HAP-1 (cell line): ENCODE results near the gene GIGYF1.
"Not testable (repeated sequence)": the region's sequence is repeated elsewhere in the genome, so short reads cannot be mapped to it uniquely, and the experiment has no call there.

Experiments
- DNase-seq, 2 experiments: peaks; one replicate each; pipeline ENCODE4 v3.0.0-alpha.2; 2016 to 2020; ENCODE audit warnings: low spot score in 2 of 2
- H3K27me3 ChIP-seq: fragments of 250-450 bp; sonication (Bioruptor Pico); 2 replicates; pipeline ENCODE4 v1.5.1; 2020; ENCODE audit warnings: low read depth, mild to moderate bottlenecking, moderate library complexity
- H3K36me3 ChIP-seq: fragments of 250-450 bp; sonication (Bioruptor Pico); replicated peaks from 2 replicates; pipeline ENCODE4 v1.5.1; 2020; ENCODE audit warnings: mild to moderate bottlenecking
- H3K4me1 ChIP-seq: fragments of 250-450 bp; sonication (Bioruptor Pico); 2 replicates; pipeline ENCODE4 v1.5.1; 2020; ENCODE audit warnings: mild to moderate bottlenecking
- H3K4me3 ChIP-seq: fragments of 250-450 bp; sonication (Bioruptor Pico); 2 replicates; pipeline ENCODE4 v1.5.1; 2020; ENCODE audit warnings: mild to moderate bottlenecking, moderate library complexity
- H3K9me3 ChIP-seq: fragments of 250-450 bp; sonication (Bioruptor Pico); 2 replicates; pipeline ENCODE4 v1.5.1; 2020; ENCODE audit warnings: mild to moderate bottlenecking, moderate library complexity
- in situ Hi-C: fragments of 300-500 bp; cut with MboI; formaldehyde crosslinking; loops from 3 replicates; pipeline ENCODE4 v1.14.3; 2020; ENCODE audit warnings: low sequenced_read_pairs, inconsistent platforms, mixed read lengths

GIGYF1 gene

GRCh38 chr7:100667331-100668068 is 26.6 kb downstream of the GIGYF1 start:
- in situ Hi-C loops, result no loop called here
- Histone ChIP-seq H3K36me3 (no peaks in the 10 kb centered on the region), H3K4me3 (no peak overlapping the region), H3K27me3 (peaks cover 22% of the 10 kb centered on the region), H3K9me3 (no peaks in the 10 kb centered on the region), H3K4me1 (no peaks in the 10 kb centered on the region)
- DNase-seq, result no peak

DNA sequence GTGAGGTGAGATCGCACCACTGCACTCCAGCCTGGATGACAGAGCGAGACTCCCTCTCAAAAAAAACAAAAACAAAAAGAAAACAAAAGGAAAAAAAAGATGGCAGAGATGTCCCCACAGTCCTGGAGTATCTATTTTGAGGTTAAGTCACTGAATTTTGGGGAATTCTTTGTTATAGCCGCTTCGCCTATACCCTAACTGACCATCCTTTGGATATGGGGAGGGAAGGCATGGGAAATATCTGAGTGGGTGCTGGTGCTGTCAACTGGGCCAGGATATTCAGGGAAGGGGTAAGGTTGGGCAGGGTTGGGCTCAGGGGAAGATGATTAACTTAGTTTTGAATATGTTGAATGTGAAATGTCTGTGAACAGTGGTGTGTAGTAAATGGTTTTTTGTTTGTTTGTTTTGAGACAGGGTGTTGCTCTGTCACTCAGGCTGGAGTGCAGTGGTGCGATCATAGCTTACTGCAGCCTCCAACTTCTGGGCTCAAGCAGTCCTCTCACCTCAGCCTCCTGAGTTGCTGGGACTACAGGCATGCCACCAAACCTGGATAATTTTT is 28.8 kb downstream of the GIGYF1 start:
- H3K9me3 ChIP-seq, result no peaks in the 10 kb centered on the region
- in situ Hi-C loops, result no loop called here
- H3K4me1 ChIP-seq, result no peaks in the 10 kb centered on the region
- H3K4me3 ChIP-seq, result no peak overlapping the region
- no peak for DNase-seq
- no peaks in the 10 kb centered on the region for H3K36me3 ChIP-seq
- peaks cover 22% of the 10 kb centered on the region for H3K27me3 ChIP-seq

- H3K36me3 ChIP-seq, H3K9me3 ChIP-seq, DNase-seq, H3K4me3 ChIP-seq, H3K4me1 ChIP-seq, in situ Hi-C loops: not testable (repeated sequence)
- peaks cover 10% of the 10 kb centered on the region for H3K27me3 ChIP-seq
These were observed 31.8 kb downstream of the GIGYF1 start for GRCh38 chr7:100662194-100662776.

GRCh38 chr7:100655908-100656674 is 38.0 kb downstream of the GIGYF1 start, which contains the start of gene ACTL6B:
TSS of gene ACTL6B (minus strand) at chr7:100656448. CDS start at chr7:100656354, 94 bp downstream.
- no peaks in the 10 kb centered on the region for H3K36me3 ChIP-seq
- peak; percentile 42 to 87 for DNase-seq
- no peak within 1 kb of the TSS for H3K4me3 ChIP-seq
- no peaks in the 10 kb centered on the region for H3K27me3 ChIP-seq
- in situ Hi-C loops, result no loop called here
- no peaks in the 10 kb centered on the region for H3K9me3 ChIP-seq
- no peaks in the 10 kb centered on the region for H3K4me1 ChIP-seq

- Histone ChIP-seq H3K27me3 (no peaks in the 10 kb centered on the region), H3K4me3 (no peak overlapping the region), H3K36me3 (no peaks in the 10 kb centered on the region), H3K9me3 (no peaks in the 10 kb centered on the region), H3K4me1 (no peaks in the 10 kb centered on the region)
- no peak for DNase-seq
- in situ Hi-C loops, result no loop called here
These were observed 38.9 kb downstream of the GIGYF1 start for GRCh38 chr7:100654908-100655831.

GRCh38 chr7:100649826-100650565 is 44.1 kb downstream of the GIGYF1 start:
- H3K4me3 ChIP-seq, result no peak overlapping the region
- H3K4me1 ChIP-seq, result no peaks in the 10 kb centered on the region
- peaks cover 6% of the 10 kb centered on the region; the same call in 1 of the 2 replicates for H3K27me3 ChIP-seq
- DNase-seq, result no peak
- no peaks in the 10 kb centered on the region for H3K36me3 ChIP-seq
- H3K9me3 ChIP-seq, result no peaks in the 10 kb centered on the region
- in situ Hi-C loops, result no loop called here

DNA sequence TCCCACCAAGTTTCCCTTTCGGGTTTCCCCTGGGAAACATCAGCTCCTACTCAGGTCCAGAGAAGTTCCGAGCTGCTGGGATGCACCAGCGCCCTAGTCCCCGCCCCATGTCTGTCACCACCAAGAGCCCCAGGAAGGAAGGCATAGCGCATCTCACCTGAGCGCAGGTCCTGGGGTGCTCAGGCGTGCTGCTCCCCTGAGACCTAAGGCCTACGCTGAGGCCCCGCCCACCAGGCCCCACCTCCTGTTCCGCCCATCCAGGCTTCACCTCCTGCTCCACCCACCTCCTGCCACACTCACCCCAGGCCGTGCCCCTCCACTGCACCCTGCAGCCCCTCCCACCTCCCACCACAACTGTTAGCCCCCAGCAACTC is 51.5 kb downstream of the GIGYF1 start:
- Histone ChIP-seq H3K27me3 (peaks cover 6% of the 10 kb centered on the region; the same call in 1 of the 2 replicates), H3K36me3 (no peaks in the 10 kb centered on the region), H3K9me3 (no peaks in the 10 kb centered on the region), H3K4me3 (no peak overlapping the region), H3K4me1 (no peaks in the 10 kb centered on the region)
- in situ Hi-C loops, result no loop called here
- peak in 1 of 2 experiments; percentile 55 for DNase-seq

DNA sequence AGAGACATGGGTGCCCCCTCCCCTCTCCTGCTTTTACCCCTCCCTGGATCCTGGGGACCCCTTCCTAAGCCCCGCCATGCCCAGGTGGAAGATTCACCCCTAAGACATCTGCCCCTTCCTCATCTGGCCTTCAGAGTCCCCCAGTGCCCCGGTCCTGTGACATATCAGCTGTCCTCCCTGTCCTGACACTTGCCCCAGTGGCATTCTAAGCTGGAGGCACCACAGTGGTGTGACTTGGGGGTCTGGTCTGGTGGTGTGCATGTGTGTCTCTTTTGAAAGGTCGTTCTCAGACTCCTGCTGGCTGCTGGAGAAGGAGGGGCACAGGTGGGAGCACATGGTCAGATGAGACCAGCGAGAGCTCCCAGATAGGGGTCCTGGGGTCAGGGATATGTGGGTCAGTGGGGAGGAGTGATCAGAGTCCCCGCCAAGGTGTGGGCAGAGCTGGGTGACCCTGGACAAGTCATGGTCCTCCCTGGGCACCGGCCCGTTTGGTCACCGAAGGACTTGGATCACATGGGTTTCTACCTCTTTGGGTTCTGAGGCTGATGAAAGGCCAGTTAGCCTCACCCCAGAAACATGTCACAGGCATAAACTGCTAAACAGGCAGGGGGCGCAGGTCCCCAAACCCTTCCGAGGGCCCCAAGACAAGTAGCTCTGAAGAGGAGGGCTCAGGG is 52.1 kb downstream of the GIGYF1 start:
- Histone ChIP-seq H3K4me3 (no peak overlapping the region), H3K9me3 (no peaks in the 10 kb centered on the region), H3K4me1 (no peaks in the 10 kb centered on the region), H3K27me3 (peaks cover 6% of the 10 kb centered on the region; the same call in 1 of the 2 replicates), H3K36me3 (no peaks in the 10 kb centered on the region)
- in situ Hi-C loops, result no loop called here
- no peak for DNase-seq

GRCh38 chr7:100641463-100641859 is 52.6 kb downstream of the GIGYF1 start, which contains the start of gene TFR2:
TSS of gene TFR2 (minus strand) at chr7:100641552. CDS start at chr7:100641509, 43 bp downstream.
- Histone ChIP-seq H3K9me3 (no peaks in the 10 kb centered on the region), H3K4me1 (no peaks in the 10 kb centered on the region), H3K4me3 (no peak within 1 kb of the TSS), H3K27me3 (peaks cover 6% of the 10 kb centered on the region; the same call in 1 of the 2 replicates), H3K36me3 (no peaks in the 10 kb centered on the region)
- in situ Hi-C loops, result no loop called here
- DNase-seq, result no peak

DNA sequence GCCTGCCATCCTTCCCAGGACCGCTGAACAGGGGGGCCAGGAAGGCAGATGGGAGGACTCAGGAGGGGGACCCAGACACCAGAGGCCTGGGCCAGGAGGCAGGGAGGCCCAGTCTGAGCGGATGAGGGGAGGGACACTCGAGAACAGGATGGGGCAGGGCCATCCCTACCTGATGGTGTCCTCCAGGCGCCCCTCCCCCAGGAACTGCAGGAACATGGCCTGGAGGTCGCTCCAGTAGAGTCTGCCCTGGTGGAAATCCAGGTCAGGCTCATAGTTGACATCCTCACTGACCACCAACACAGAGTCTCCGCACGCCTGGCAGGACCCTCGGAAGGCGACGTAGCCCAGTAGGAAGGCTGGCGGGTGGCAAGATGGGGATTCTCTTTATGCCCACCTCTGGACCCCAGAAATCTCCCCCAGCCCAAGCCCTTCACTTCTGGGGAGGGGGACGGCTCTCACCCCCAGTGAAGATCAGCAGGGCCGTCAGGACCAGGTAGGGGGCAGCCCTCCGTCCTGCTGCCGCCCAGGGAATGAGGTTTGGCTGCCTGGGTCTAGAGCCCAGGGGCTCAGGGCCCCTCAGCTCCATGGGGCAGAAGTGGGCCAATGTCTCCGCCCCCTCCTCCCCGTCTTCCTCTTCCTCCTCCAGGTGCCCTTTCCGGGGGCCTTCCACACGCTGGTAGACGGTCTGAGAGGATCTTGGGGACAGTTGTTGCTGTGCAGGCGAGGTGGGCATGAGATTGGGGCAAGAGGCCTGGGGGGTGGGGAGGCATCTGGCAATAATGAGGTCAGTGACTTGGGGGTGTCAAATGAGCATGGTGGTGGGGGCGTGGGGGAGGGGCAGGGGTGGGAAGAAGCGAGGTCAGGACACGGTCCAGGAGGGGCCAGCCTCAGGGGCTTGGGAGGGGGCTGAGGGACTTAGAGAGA is 53.3 kb downstream of the GIGYF1 start:
- H3K4me1 ChIP-seq, result no peaks in the 10 kb centered on the region
- no peak overlapping the region for H3K4me3 ChIP-seq
- H3K27me3 ChIP-seq, result peaks cover 3% of the 10 kb centered on the region; the same call in 1 of the 2 replicates
- no peak for DNase-seq
- no peaks in the 10 kb centered on the region for H3K36me3 ChIP-seq
- no peaks in the 10 kb centered on the region for H3K9me3 ChIP-seq
- in situ Hi-C loops, result no loop called here

- no peaks in the 10 kb centered on the region for H3K4me1 ChIP-seq
- H3K4me3 ChIP-seq, result no peak overlapping the region
- in situ Hi-C loops, result no loop called here
- DNase-seq, result no peak
- H3K36me3 ChIP-seq, result no peaks in the 10 kb centered on the region
- no peaks in the 10 kb centered on the region for H3K9me3 ChIP-seq
- H3K27me3 ChIP-seq, result no peaks in the 10 kb centered on the region
These were observed 54.0 kb downstream of the GIGYF1 start for GRCh38 chr7:100639995-100640516.
